SK-N-SH (cell line): ENCODE results near the gene EIF4E2.

Source experiments
- ELF1 ChIP-seq: IDR thresholded peaks from 2 replicates; pipeline ENCODE4 v1.4.0; 2012
- RAD21 ChIP-seq: IDR thresholded peaks from 2 replicates; pipeline ENCODE4 v1.6.1; 2012; ENCODE audit warnings: mild to moderate bottlenecking, low read length
- TF ChIP-seq, protein P1 (sequence below): fragments of 200-600 bp; sonication (generic); IDR thresholded peaks from 2 replicates; pipeline ENCODE4 v1.6.1; 2017; ENCODE audit warnings: antibody characterized with exemption, mild to moderate bottlenecking, moderate library complexity
- TF ChIP-seq, protein P2 (sequence below): IDR thresholded peaks from 2 replicates; pipeline ENCODE4 v1.6.1; 2012; ENCODE audit warnings: mild to moderate bottlenecking, low read depth, low read length, moderate library complexity

DNA sequence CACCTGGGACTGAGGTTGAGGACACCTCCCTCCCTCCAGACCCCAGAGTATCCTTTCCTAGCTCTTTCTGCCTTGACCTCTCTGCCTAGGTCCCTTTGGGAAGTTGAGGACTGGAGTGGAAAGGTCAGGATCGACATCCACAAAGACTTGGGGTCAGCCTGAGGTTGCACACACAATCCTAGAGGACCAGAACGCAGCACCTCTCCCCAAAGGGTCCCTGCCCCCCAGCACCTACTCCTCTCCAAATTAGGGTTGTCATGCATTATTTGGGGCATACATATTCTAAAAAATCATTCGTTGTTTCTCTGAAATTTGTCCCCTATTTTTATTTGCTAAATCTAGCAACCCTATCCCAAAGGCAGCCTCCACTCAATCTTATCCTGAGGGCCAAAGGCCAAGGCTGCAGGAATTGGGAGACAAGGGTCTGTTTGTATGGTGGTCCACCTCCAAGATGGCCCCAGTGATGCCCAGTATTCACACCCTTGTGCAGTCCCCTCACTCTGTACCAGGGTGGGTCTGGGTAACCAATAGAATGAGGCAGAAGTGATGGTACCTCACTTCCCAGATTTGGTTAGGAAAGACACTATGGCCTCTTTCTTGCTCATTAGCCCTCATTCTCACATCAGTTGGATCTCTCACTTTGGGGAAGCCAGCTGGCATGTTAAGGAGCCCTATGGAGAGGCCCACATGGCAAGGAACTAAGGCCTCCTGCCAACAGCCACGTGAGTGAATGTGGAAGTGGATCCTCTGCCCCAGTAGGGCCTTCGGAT lies 14.5 kb upstream of the EIF4E2 start:
- TF ChIP-seq, protein P1, sequence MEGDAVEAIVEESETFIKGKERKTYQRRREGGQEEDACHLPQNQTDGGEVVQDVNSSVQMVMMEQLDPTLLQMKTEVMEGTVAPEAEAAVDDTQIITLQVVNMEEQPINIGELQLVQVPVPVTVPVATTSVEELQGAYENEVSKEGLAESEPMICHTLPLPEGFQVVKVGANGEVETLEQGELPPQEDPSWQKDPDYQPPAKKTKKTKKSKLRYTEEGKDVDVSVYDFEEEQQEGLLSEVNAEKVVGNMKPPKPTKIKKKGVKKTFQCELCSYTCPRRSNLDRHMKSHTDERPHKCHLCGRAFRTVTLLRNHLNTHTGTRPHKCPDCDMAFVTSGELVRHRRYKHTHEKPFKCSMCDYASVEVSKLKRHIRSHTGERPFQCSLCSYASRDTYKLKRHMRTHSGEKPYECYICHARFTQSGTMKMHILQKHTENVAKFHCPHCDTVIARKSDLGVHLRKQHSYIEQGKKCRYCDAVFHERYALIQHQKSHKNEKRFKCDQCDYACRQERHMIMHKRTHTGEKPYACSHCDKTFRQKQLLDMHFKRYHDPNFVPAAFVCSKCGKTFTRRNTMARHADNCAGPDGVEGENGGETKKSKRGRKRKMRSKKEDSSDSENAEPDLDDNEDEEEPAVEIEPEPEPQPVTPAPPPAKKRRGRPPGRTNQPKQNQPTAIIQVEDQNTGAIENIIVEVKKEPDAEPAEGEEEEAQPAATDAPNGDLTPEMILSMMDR = no peak
- TF ChIP-seq ELF1 (no peak), RAD21 (no peak)
- TF ChIP-seq, protein P2, sequence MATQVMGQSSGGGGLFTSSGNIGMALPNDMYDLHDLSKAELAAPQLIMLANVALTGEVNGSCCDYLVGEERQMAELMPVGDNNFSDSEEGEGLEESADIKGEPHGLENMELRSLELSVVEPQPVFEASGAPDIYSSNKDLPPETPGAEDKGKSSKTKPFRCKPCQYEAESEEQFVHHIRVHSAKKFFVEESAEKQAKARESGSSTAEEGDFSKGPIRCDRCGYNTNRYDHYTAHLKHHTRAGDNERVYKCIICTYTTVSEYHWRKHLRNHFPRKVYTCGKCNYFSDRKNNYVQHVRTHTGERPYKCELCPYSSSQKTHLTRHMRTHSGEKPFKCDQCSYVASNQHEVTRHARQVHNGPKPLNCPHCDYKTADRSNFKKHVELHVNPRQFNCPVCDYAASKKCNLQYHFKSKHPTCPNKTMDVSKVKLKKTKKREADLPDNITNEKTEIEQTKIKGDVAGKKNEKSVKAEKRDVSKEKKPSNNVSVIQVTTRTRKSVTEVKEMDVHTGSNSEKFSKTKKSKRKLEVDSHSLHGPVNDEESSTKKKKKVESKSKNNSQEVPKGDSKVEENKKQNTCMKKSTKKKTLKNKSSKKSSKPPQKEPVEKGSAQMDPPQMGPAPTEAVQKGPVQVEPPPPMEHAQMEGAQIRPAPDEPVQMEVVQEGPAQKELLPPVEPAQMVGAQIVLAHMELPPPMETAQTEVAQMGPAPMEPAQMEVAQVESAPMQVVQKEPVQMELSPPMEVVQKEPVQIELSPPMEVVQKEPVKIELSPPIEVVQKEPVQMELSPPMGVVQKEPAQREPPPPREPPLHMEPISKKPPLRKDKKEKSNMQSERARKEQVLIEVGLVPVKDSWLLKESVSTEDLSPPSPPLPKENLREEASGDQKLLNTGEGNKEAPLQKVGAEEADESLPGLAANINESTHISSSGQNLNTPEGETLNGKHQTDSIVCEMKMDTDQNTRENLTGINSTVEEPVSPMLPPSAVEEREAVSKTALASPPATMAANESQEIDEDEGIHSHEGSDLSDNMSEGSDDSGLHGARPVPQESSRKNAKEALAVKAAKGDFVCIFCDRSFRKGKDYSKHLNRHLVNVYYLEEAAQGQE = no peak
